MM.1S (cell line): Measurements from ENCODE around the gene PPP1R16B.

Experiments
- EZH2 ChIP-seq: fragments of 300-600 bp; sonication (generic); optimal IDR thresholded peaks from 2 replicates; pipeline ENCODE3; 2017; ENCODE audit warnings: low read depth, mild to moderate bottlenecking, antibody characterized with exemption, low read length, mixed read lengths
- TF ChIP-seq, protein P1 (sequence below): fragments of 300-600 bp; sonication (generic); IDR thresholded peaks from 2 replicates; pipeline ENCODE4 v1.5.1; 2016; ENCODE audit warnings: antibody characterized with exemption, low read length, mixed read lengths

DNA sequence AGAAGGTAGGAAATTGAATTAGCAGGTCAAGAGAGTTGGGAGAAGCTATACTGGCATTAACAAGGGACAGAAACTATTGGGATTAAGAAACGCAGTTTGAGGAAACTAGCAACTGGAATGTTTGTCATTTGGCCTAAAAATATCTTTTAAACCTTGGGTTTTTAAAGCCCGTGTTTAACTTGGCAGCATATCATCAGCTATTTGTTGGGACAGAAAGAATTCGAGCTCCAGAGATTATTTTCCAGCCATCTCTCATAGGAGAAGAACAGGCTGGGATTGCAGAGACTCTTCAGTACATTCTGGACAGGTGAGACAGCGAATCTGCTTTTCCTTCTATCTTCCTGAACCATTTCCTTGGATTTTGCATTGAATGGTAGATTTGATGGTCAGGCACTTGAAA is 39.4 kb upstream of the PPP1R16B start:
- TF ChIP-seq, protein P1, sequence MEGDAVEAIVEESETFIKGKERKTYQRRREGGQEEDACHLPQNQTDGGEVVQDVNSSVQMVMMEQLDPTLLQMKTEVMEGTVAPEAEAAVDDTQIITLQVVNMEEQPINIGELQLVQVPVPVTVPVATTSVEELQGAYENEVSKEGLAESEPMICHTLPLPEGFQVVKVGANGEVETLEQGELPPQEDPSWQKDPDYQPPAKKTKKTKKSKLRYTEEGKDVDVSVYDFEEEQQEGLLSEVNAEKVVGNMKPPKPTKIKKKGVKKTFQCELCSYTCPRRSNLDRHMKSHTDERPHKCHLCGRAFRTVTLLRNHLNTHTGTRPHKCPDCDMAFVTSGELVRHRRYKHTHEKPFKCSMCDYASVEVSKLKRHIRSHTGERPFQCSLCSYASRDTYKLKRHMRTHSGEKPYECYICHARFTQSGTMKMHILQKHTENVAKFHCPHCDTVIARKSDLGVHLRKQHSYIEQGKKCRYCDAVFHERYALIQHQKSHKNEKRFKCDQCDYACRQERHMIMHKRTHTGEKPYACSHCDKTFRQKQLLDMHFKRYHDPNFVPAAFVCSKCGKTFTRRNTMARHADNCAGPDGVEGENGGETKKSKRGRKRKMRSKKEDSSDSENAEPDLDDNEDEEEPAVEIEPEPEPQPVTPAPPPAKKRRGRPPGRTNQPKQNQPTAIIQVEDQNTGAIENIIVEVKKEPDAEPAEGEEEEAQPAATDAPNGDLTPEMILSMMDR, result no peak
- TF ChIP-seq EZH2, result no peak
